ENCODE data around the gene AGGF1.
"Not testable (repeated sequence)": the region's sequence is repeated elsewhere in the genome, so short reads cannot be mapped to it uniquely, and the experiment has no call there.

Gene AGGF1, protein sequence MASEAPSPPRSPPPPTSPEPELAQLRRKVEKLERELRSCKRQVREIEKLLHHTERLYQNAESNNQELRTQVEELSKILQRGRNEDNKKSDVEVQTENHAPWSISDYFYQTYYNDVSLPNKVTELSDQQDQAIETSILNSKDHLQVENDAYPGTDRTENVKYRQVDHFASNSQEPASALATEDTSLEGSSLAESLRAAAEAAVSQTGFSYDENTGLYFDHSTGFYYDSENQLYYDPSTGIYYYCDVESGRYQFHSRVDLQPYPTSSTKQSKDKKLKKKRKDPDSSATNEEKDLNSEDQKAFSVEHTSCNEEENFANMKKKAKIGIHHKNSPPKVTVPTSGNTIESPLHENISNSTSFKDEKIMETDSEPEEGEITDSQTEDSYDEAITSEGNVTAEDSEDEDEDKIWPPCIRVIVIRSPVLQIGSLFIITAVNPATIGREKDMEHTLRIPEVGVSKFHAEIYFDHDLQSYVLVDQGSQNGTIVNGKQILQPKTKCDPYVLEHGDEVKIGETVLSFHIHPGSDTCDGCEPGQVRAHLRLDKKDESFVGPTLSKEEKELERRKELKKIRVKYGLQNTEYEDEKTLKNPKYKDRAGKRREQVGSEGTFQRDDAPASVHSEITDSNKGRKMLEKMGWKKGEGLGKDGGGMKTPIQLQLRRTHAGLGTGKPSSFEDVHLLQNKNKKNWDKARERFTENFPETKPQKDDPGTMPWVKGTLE

DNA sequence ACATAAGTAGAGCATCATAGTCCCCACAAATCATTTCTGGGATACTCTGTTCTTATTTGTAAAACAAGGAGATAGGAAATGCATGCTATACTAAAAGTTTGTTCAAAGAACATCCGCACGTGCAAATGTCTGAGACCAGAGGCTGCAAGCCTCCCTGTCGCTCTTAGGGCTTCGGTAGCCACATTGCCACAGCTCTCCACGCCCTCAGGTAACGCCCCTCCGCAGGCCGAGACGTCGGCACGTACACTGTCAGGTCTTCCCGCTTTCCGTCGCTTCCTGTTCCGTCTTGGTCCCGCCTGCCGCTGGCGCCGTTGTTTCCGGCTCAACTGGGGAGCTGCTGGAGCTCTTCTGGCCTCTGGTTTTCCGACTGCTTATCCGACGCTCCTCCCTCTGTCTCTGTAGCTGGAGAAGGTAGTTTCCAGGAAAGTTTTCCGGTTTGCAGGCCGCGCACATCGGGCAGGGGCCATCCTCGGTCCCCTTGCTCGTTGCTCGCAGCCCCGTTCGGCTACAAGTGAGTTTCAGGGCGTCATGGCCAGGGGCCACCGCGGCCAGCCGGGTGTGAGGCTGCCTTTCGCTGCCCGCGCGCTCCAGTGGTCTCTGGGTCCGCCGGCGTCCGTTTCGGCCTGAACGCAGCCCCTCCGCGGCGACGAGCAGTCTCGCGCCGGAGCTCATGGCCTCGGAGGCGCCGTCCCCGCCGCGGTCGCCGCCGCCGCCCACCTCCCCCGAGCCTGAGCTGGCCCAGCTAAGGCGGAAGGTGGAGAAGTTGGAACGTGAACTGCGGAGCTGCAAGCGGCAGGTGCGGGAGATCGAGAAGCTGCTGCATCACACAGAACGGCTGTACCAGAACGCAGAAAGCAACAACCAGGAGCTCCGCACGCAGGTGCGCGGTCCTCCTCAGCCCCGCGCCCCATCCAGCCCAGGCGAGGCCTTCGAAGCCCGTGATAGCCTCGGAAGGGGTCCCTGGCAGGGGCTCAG is at the start of gene AGGF1:
Gene AGGF1 (plus strand): TSS at position 308 of the 975 bp plus-strand sequence. CDS start 363 bp downstream, at position 671.
- DNase-seq (ENCODE audit: low spot score) = peak; percentile 90

DNA sequence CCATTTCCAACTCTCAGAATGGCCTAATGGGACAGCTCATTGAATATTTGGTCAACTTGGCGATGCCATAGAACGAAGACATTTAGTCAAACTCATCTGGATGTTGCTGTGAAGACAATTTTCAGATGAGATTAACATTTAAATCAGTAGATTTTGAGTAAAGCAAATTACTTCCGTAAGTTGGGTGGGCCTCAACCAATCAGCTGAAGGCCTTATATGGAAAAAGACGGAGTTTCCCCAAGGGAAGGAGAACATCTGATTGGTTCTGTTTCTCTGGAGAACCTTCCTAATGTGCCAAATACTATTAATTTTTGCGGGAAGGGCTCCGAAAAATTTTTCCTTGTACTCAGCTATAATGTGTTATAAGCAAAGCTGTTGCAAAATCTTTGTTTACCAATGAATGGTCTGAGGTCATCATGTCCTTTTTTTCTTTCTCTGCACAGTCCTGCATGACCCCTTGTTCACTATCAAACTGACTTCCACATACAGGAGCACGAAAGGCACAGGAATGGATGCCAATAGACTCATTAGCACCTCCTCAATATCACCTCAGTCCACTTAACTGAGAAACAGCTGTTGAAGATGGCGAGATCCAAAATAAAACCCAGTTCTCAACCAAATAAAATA is 49.6 kb upstream of the AGGF1 start:
- no peak for DNase-seq (ENCODE audit: low spot score)

DNA sequence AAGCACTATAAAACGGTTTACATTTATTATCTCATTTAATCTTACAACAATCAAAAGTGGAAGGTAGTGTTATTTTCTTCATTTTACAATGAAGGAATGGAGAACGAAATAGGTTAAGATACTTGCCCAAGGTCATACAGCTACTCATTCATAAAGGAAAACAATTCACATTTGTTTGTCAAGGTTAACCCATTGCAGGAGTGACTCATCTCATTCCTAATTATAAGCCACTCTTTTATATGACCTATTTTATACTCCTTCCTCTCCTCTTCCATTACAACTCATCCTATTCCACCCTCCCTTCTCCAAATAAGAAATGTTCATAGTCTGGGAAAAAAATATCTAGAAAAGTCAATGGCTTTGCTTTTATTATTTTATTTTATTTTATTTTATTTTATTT is 47.8 kb upstream of the AGGF1 start:
- no peak for DNase-seq (ENCODE audit: low spot score)

DNA sequence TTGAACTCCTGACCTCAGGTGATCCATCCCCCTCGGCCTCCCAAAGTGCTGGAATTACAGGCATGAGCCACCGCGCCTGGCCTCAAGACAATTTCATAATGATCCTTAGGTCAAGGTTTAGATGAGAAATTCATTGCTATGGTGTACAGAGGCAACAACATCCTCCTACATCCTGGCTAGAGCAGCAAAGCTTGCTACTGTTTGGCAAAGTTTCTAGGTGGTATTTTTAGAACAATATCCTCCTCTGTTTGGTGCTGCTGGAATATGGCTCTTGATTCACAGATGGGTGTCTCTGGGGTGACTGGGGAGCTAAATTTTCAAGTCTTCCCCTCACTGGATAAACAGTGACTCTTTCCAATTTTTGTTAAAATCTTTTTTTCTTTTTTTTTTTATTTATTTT is 46.7 kb upstream of the AGGF1 start:
- DNase-seq (ENCODE audit: low spot score) = no peak

DNA sequence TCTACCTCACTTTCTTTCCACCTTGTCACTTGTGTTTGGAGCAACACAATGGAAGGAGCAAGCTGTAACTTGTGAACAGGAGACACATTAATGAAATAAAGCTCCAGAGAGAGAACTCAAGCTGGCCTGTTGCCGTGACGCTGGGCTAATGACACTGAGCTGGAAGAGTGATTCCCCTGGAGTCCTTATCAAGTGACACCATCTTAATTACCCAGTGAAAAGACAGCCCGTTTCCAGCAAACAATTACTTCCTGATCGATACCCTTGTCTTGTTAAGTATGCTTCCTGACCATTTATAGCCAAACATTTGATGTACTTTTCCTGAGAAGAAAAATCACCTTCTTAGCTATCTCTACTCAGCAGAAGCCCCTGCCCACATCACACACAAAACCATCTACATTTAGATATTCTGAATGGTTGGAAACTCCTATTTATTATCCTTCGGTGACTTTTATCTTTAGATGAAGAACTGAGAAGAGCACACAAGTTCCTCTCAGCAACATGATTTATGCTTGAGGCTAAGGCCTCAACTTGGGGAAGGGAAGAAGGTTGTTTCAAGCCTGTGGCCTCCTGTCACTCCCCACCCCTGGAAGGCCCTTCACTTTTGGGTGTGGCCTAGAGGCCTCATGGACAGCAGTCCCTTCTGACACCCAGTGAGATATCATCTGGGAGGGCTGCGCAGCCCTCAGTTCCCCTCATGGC is 43.2 kb upstream of the AGGF1 start:
- DNase-seq (ENCODE audit: low spot score) = no peak

DNA sequence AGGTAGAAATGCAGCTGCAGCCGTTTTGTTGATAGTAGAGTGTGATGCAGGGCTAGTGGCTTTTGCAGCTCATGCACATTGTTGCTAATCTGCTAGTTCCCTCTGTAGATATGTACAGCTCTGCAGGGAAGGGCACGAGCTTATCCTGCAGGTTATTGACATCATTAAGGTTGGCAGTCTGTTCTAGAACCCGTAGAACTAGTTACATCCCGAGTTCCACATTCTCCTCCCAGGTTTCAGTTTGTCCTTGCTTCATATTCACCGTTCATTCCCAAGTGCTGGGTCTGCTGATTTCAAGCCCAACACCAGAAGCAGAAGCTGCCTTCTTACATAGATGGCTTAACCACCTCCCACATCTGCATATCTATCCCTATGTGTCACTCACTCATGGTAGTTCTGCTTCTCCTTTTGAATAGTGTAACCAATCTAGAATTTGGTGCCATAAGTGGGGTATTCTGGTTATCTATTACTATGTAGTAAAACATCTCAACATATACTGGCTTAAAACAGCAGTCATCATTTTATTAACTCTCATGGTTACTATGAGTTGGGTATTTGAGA is 39.2 kb upstream of the AGGF1 start:
- DNase-seq (ENCODE audit: low spot score) = no peak

DNA sequence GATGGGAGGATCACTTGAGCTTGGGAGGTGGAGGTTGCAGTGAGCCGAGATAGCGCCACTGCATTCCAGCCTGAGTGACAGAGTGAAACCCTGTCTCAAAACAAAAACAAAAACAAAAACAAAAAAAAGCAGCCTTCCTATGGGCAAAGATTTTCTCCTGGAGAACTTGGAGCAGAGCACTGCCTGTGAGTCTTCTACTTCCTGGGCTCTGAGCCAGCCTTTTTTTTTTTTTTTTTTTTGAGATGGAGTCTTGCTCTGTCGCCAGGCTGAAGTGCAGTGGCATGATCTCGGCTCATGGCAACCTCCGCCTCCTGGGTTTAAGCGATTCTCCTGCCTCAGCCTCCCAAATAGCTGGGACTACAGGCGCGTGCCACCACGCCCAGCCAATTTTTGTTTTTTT is 36.8 kb upstream of the AGGF1 start:
- DNase-seq (ENCODE audit: low spot score) = not testable (repeated sequence)

DNA sequence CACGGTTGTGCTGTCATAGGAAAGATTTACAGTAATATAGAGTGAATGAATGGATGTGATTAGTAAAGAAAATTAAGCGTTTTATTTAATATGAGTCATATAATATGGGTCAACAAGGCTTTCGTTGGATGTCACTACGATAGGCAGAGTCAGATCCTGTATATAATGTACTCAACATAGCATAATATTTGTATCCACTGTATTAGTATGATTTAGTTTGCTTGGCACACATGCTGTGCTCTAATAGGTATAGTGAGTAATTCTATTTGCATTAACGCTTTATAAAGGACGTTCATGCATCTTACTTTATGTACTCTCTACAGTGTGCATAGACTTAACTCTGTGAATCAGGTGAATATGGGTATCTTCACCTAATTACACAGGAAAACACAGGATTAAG is 35.9 kb upstream of the AGGF1 start:
- DNase-seq (ENCODE audit: low spot score) = no peak

DNA sequence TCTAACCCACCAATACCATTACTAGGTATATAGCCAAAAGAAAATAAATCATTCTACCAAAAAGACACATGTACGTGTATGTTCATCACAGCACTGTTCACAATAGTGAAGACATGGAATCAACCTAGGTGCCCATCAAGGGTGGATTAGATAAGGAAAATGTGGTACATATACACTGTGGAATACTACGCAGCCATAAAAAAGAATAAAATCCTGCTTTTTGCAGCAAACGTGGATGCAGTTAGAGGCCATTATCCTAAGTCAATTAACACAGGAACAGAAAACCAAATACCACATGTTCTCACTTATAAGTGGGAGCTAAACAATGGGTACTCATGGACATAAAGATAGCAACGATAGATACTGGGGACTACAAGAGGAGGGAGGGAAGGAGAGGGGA is 32.0 kb upstream of the AGGF1 start:
- DNase-seq (ENCODE audit: low spot score) = not testable (repeated sequence)

DNA sequence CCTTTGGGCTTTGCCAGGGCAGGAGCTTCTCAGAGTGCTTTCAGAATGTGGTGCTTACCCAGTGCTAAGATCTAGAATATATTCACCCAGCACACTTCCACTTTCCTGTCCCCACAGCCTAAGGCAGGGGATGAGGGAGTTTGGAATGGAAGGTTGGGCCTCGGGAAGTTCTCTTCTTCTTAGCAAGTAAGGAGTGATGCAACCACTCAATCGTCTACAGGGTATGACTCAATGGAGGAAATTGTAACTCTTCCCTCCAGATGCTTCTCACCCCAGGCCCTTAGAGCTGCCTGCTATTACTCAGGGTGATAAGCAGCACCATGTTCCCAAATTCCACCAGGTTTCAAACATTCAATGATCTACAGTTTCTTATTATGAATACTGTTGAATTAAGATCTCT is 30.8 kb upstream of the AGGF1 start:
- no peak for DNase-seq (ENCODE audit: low spot score)

DNA sequence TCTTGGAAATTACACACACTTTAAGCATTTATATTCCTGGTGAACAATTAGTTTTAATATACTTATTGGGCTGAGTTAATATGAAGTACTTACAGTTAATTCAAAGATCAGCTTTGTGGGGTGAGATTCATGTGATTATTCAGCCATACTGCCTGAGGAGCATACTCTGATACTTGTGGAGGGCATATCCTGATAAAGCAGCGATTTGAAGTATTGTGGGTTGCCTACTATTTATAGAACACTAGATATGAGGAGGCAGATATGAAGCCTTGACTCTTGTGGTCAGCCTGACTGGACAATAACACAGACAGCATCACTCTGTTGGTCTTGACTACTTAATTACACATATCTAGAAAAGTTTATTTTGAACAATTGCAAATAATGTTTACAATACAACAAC is 27.0 kb upstream of the AGGF1 start:
- DNase-seq (ENCODE audit: low spot score) = no peak

DNA sequence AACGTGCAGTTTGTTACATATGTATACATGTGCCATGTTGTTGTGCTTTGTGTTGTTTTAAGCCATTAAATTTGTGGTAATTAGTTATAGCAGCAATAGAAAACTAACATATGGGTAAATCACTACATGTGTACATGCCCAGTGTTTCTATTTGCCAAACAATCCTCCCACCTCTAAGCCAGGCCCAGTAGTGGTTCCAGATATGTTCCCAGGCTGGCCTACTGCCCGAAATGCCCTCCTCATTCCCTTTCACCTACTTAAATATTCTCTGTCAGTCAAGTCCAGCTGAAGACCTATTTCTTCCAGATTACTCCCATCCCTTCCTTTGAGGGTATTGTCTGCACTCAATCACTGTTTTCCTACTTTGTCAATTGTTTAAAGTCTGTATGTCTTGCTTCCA is 24.1 kb upstream of the AGGF1 start:
- DNase-seq (ENCODE audit: low spot score) = no peak

DNA sequence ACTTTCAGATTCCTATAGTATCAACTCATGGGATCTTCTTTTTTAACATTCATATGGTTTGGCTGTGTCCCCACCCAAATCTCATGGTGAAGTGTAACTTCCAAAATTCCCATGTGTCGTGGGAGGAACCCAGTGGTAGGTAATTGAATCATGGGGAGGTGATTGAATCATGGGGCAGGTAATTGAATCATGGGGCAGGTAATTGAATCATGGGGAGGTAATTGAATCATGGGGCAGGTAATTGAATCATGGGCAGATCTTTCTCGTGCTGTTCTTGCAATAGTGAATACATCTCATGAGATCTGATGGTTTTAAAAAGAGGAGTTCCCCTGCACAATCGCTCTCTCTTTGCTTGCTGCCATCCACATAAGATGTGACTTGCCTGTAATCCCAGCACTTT is 21.8 kb upstream of the AGGF1 start:
- no peak for DNase-seq (ENCODE audit: low spot score)

DNA sequence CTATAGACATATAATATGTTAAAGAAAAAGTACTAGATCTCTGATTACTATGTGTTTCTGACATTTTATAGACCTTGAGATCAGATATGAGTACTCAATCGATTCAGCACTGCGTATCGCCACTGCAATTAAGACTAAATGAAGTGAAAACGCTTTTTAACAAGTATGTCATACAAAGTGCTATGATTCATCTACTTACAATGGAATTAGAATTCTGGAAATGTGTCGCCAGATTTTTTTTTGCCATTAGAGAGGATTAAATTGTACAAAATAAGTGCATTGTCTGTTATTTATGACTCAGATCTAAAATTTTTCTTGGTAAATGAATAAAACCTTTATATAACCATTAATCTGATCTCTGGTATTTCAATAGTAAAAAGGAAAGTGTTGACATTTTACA is 20.0 kb upstream of the AGGF1 start:
- no peak for DNase-seq (ENCODE audit: low spot score)

DNA sequence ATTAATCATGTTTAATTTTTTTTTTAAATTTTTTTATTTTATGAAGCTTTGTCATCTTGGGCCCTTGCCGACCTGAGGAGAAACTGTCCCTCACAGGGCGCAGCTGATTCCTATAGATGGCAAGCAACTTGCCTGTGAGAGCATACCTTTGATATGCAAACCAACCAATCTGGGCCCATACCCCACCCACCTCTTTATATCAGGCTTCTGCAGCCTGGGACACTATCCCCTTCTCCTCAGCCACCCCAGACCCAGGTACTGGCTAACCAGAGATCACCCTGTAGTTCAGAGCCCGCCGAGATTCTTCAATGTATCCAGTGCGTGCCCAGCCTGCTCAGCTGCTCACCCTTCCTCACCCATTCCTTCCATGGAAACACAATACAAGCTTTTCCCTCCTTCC is 18.7 kb upstream of the AGGF1 start:
- DNase-seq (ENCODE audit: low spot score) = no peak

DNA sequence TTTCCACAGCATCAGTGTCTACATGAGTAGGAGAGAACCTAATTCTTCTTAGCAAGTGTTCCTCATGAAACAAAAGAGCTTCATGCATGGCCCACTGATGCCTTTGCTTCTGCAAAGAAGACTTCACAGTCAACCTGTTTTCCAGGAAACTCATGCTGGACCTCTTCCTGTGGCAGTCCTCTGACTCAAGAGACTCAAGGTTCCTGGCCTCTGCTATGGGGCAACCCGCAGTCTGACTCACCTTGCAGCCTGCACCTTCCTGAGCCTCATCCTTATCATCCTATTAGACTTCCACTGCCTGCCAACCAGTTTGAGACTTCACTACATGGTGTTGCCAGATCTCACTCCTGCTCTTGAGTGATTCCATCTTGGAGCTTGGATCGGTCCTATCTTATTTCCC is 17.6 kb upstream of the AGGF1 start:
- no peak for DNase-seq (ENCODE audit: low spot score)

DNA sequence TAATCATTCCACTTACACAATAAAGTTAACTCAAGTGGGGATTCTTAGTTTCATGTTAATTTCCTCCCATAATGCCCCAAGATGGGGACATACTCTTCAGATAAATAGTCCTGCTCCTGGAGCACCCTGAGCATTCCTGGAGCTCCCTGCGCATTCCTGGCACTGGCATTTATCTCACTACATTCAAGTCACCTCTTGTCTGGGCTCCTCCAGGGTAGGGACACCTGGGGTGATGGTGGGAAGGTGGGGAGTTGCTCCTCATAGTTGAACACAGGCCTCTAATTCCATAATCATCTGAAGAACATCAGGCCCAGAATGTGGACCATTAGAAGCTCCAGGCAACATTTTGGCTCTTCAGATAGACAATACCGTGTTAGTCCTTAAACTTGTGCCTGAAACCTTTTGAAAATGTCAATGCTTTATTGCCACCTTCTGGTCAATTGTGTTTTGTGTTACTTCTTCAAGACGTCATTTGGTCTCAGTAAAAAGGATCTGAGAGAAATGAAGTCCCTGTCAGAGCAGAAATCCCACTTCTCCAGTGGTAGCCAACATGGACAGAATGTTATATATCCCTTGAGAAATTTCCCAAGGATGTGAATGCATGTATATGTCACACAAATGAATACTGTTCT is 14.2 kb upstream of the AGGF1 start:
- peak; percentile 21 for DNase-seq (ENCODE audit: low spot score)

DNA sequence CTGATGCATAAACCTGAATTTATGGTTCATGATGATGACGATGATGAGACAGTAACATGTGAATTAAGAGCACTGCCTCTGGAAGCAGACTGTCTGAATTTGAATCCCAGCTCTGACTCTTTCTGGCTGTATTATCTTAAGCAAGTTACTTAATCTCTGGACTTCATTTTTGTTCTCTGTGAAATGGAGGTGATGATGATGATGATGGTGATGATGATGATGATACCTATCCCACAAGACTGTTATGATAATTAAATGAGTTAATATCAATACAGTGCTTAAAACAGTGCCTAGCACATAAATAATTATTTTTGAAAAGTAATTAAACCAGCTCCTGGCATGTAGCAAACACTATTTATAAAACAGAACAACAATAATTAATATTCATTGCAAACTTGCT is 13.2 kb upstream of the AGGF1 start:
- no peak for DNase-seq (ENCODE audit: low spot score)

DNA sequence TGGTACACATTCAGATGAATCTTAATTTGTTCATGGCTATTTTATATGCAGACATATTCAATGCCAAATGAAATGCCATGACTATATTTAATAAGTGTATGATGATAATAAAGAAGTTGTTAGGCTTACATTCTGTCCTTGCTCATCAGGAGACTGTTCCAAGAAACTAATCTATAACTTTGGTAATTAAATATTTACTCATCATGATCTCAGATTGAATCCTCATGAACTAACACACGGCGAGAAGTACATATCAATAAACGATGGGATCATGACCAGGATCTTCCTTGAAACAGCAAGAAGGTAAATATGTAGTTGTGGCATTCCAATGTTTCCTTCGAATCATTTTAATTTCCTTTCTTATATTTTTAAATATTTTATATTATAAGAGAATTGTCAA is 12.5 kb upstream of the AGGF1 start:
- DNase-seq (ENCODE audit: low spot score) = no peak

Data from iPS-NIHi11 (cell line).